WTC11 (cell line): ENCODE results near the gene TSPAN10. TPM values are rescaled to one million over a fixed set of nuclear protein-coding genes. Genes with fewer than 3 reads are reported as not detected.

Source experiments
- ATAC-seq: fragments of 200-7000 bp; cut with Tn5 transposase; 2 replicates; pipeline ENCODE4 v1.10.0; 2021; ENCODE audit warnings: mild to moderate bottlenecking, moderate library complexity
- CTCF ChIA-PET: fragments of 300-600 bp; sonication (Branson Sonifier 250); formaldehyde crosslinking; loops from one replicate; lab custom pipeline; 2021; ENCODE audit warnings: antibody characterized with exemption; lab: Charles Lee
- POLR2A ChIA-PET: fragments of 350-600 bp; sonication (Branson Sonifier 250); formaldehyde crosslinking; loops from one replicate; lab custom pipeline; 2021; ENCODE audit warnings: antibody characterized with exemption; lab: Charles Lee
- DNase-seq: peaks from one replicate; pipeline ENCODE4 v3.0.0; 2021; ENCODE audit warnings: low spot score
- H3K27ac Mint-ChIP-seq: 2 replicates; pipeline ENCODE4 v1.8.0; 2021; ENCODE audit warnings: mixed read lengths
- H3K27me3 Mint-ChIP-seq: 2 replicates; pipeline ENCODE4 v1.8.0; 2021; ENCODE audit warnings: low read depth, mild to moderate bottlenecking, moderate library complexity, mixed read lengths
- H3K36me3 Mint-ChIP-seq: 2 replicates; pipeline ENCODE4 v1.8.0; 2021; ENCODE audit warnings: mixed read lengths
- H3K4me1 Mint-ChIP-seq: 2 replicates; pipeline ENCODE4 v1.8.0; 2022; ENCODE audit warnings: mixed read lengths
- H3K4me3 Mint-ChIP-seq: 2 replicates; pipeline ENCODE4 v1.8.0; 2021; ENCODE audit warnings: mild to moderate bottlenecking, moderate library complexity, mixed read lengths
- H3K9me3 Mint-ChIP-seq: 2 replicates; pipeline ENCODE4 v1.8.0; 2021; ENCODE audit warnings: mixed read lengths
- ARID4B ChIP-seq: sonication (generic); formaldehyde crosslinking; IDR thresholded peaks from 2 replicates; pipeline ENCODE4 v1.8.0; 2023; ENCODE audit warnings: missing genetic modification reagents, mild to moderate bottlenecking, borderline replicate concordance
- ATF6 ChIP-seq: sonication (generic); formaldehyde crosslinking; IDR thresholded peaks from 2 replicates; pipeline ENCODE4 v1.8.1; 2023; ENCODE audit warnings: mild to moderate bottlenecking, missing genetic modification reagents
- ELF4 ChIP-seq: sonication (generic); formaldehyde crosslinking; IDR thresholded peaks from 2 replicates; pipeline ENCODE4 v1.8.1; 2022; ENCODE audit warnings: low read depth, mild to moderate bottlenecking, moderate library complexity, missing genetic modification reagents
- FOXK1 ChIP-seq: sonication (generic); formaldehyde crosslinking; IDR thresholded peaks from 2 replicates; pipeline ENCODE4 v1.8.0; 2022; ENCODE audit warnings: mild to moderate bottlenecking, moderate library complexity, missing genetic modification reagents
- GABPB1 ChIP-seq: sonication (generic); formaldehyde crosslinking; IDR thresholded peaks from 2 replicates; pipeline ENCODE4 v1.8.1; 2023; ENCODE audit warnings: mild to moderate bottlenecking, missing genetic modification reagents
- GRHL2 ChIP-seq: fragments of 250-450 bp; sonication (Bioruptor Pico); IDR thresholded peaks from 2 replicates; pipeline ENCODE4 v1.8.0; 2022; ENCODE audit warnings: mild to moderate bottlenecking, moderate library complexity; ENCODE audit not compliant: insufficient replicate concordance, severe bottlenecking
- GTF2I ChIP-seq: fragments of 250-450 bp; sonication (Bioruptor Pico); conservative IDR thresholded peaks from 2 replicates; pipeline ENCODE4 v1.4.0; 2021; ENCODE audit warnings: mild to moderate bottlenecking
- IRF2 ChIP-seq: sonication (generic); formaldehyde crosslinking; IDR thresholded peaks from 2 replicates; pipeline ENCODE4 v1.8.0; 2022; ENCODE audit warnings: low read depth, missing genetic modification reagents, borderline replicate concordance
- JUN ChIP-seq: sonication (generic); formaldehyde crosslinking; IDR thresholded peaks from 2 replicates; pipeline ENCODE4 v1.8.0; 2023; ENCODE audit warnings: mild to moderate bottlenecking, missing genetic modification reagents
- NFATC4 ChIP-seq: fragments of 250-450 bp; sonication (Bioruptor Pico); IDR thresholded peaks from 2 replicates; pipeline ENCODE4 v1.9.0; 2021; ENCODE audit warnings: mild to moderate bottlenecking
- RORB ChIP-seq: fragments of 250-450 bp; sonication (Bioruptor Pico); IDR thresholded peaks from 2 replicates; pipeline ENCODE4 v1.9.0; 2021; ENCODE audit warnings: mild to moderate bottlenecking
- TEAD1 ChIP-seq: sonication (generic); formaldehyde crosslinking; IDR thresholded peaks from 2 replicates; pipeline ENCODE4 v1.8.0; 2022; ENCODE audit warnings: mild to moderate bottlenecking, missing genetic modification reagents
- TEAD4 ChIP-seq: sonication (generic); formaldehyde crosslinking; IDR thresholded peaks from 2 replicates; pipeline ENCODE4 v1.8.0; 2022; ENCODE audit warnings: mild to moderate bottlenecking, missing genetic modification reagents
- ZNF121 ChIP-seq: sonication (generic); formaldehyde crosslinking; IDR thresholded peaks from 2 replicates; pipeline ENCODE4 v1.8.0; 2023; ENCODE audit warnings: missing genetic modification reagents
- ZNF281 ChIP-seq: sonication (generic); formaldehyde crosslinking; IDR thresholded peaks from 2 replicates; pipeline ENCODE4 v1.8.0; 2023; ENCODE audit warnings: mild to moderate bottlenecking, missing genetic modification reagents
- ZNF396 ChIP-seq: fragments of 250-450 bp; sonication (Bioruptor Pico); IDR thresholded peaks from 2 replicates; pipeline ENCODE4 v1.8.0; 2021; ENCODE audit warnings: mild to moderate bottlenecking, moderate library complexity, borderline replicate concordance
- total RNA-seq: library from RNA; stranded (reverse); gene quantifications from 3 replicates; pipeline ENCODE4 v1.2.3, GENCODE V29; 2021
- TF ChIP-seq, protein P1 (sequence below): sonication (generic); formaldehyde crosslinking; IDR thresholded peaks from 2 replicates; pipeline ENCODE4 v1.8.1; 2022; ENCODE audit warnings: mild to moderate bottlenecking, missing genetic modification reagents, moderate library complexity, borderline replicate concordance
- TF ChIP-seq, protein P2 (sequence below): sonication (generic); formaldehyde crosslinking; IDR thresholded peaks from 2 replicates; pipeline ENCODE4 v1.8.0; 2023; ENCODE audit warnings: missing genetic modification reagents
- TF ChIP-seq, protein P3 (sequence below): sonication (generic); formaldehyde crosslinking; conservative IDR thresholded peaks from 2 replicates; pipeline ENCODE4 v1.8.1; 2023; ENCODE audit warnings: mild to moderate bottlenecking, low read depth, missing genetic modification reagents, moderate library complexity

Gene TSPAN10
- total RNA-seq, 1 experiment from 2014 or later: 1.5 TPM

DNA sequence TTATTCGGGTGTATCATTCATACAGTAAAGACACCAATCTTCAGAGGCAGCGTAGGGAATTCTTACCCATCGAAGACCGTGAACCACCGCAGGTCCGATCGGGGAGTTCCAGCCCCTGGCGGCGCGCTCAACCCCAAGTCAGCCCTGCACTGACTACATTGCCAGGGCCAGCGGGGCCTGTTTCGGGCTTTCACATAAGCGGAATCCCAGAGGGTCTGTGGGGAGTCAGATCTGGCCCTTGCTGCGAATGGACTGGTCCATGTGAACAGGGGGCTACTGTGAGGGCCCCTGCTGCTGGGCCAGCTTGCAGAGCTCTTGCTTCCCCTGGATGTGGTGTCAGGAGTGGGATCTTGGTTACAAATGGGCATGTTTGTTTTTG lies 11.7 kb downstream of the TSPAN10 start:
- ATAC-seq (peak; percentile 6; the same call in 1 of the 2 replicates), DNase-seq (peak; percentile 40)
- ChIA-PET POLR2A (interaction anchor here (1.4 kb wide), 1 partner anchor 12 kb away, joined by 4 read pairs; the partner anchor contains the start of genes NPLOC4 and TSPAN10), CTCF (no interaction called here)
- Mint-ChIP-seq H3K9me3 (no peaks in the 10 kb centered on the region), H3K36me3 (no peaks in the 10 kb centered on the region), H3K27ac (no peak overlapping the region), H3K27me3 (peaks cover 42% of the 10 kb centered on the region), H3K4me1 (peaks cover 24% of the 10 kb centered on the region), H3K4me3 (peak overlapping the region; percentile 61)
- TF ChIP-seq RORB (CRISPR knock-in tag) (no peak), ATF6 (CRISPR knock-in tag) (no peak), ZNF281 (no peak), FOXK1 (no peak), ARID4B (CRISPR knock-in tag) (no peak), GABPB1 (no peak), IRF2 (CRISPR knock-in tag) (no peak), TEAD4 (CRISPR knock-in tag) (no peak), GRHL2 (no peak), ZNF121 (CRISPR knock-in tag) (no peak), ELF4 (CRISPR knock-in tag) (no peak), TEAD1 (no peak), GTF2I (CRISPR knock-in tag) (no peak), NFATC4 (CRISPR knock-in tag) (no peak), JUN (no peak), ZNF396 (CRISPR knock-in tag) (no peak)
- TF ChIP-seq, protein P1, sequence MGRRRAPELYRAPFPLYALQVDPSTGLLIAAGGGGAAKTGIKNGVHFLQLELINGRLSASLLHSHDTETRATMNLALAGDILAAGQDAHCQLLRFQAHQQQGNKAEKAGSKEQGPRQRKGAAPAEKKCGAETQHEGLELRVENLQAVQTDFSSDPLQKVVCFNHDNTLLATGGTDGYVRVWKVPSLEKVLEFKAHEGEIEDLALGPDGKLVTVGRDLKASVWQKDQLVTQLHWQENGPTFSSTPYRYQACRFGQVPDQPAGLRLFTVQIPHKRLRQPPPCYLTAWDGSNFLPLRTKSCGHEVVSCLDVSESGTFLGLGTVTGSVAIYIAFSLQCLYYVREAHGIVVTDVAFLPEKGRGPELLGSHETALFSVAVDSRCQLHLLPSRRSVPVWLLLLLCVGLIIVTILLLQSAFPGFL (CRISPR knock-in tag): no peak
- TF ChIP-seq, protein P2, sequence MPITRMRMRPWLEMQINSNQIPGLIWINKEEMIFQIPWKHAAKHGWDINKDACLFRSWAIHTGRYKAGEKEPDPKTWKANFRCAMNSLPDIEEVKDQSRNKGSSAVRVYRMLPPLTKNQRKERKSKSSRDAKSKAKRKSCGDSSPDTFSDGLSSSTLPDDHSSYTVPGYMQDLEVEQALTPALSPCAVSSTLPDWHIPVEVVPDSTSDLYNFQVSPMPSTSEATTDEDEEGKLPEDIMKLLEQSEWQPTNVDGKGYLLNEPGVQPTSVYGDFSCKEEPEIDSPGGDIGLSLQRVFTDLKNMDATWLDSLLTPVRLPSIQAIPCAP (CRISPR knock-in tag): no peak
- TF ChIP-seq, protein P3, sequence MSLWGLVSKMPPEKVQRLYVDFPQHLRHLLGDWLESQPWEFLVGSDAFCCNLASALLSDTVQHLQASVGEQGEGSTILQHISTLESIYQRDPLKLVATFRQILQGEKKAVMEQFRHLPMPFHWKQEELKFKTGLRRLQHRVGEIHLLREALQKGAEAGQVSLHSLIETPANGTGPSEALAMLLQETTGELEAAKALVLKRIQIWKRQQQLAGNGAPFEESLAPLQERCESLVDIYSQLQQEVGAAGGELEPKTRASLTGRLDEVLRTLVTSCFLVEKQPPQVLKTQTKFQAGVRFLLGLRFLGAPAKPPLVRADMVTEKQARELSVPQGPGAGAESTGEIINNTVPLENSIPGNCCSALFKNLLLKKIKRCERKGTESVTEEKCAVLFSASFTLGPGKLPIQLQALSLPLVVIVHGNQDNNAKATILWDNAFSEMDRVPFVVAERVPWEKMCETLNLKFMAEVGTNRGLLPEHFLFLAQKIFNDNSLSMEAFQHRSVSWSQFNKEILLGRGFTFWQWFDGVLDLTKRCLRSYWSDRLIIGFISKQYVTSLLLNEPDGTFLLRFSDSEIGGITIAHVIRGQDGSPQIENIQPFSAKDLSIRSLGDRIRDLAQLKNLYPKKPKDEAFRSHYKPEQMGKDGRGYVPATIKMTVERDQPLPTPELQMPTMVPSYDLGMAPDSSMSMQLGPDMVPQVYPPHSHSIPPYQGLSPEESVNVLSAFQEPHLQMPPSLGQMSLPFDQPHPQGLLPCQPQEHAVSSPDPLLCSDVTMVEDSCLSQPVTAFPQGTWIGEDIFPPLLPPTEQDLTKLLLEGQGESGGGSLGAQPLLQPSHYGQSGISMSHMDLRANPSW (CRISPR knock-in tag): no peak
